GM12801 (cell line): ENCODE results near the gene TFE3.

Source experiments
- TF ChIP-seq, protein P1 (sequence below): IDR thresholded peaks from one replicate; pipeline ENCODE4 v1.5.1; 2011; ENCODE audit warnings: control low read depth; ENCODE audit not compliant: insufficient read length; ENCODE audit errors: extremely low read depth

The TFE3 gene

DNA sequence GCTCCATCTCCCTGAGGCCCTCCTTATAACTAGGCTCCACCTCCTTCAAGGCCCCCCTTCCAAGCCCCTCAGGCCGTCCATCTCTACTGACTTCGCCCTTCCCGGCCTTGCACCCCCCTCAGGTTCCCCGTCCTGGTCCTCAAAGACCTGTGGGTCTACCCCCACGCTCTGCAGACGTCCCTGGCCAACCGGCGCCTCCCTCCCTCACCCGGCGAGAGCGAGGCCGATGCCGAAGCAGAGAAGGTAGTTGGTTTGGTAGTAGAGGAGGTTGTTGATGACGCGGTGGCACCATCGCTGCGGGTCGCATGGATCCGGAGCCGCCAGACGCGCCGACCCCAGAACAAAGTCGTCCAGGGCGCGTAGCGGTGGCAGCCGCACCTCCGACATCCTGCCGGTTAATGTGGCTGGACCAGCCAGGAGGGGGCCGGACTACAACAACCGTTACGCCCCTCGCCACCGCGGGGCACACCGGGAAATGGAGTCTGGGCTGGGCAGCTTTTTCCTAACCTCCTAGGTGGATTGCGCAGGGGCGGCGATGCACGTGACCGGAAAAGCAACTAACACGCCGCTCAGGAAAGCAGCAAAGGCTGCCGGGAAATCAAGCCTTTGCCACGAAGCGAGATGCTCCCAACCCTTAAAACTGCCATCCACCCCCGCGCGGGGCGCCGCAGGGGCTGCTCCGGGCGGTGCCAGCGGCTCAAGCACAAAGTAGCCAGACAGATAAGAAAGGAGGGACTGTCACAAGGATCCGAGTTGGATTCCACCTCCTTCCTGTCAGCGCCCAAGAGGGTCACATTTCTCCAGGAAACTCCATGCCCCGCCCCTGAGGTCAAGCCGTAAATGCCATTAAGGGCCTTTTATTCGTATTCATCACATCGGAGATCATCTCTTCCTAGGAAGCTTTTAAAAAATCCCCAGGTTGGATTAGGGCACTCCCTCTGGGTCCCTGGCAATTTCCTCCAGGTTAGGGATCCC is 30.7 kb upstream of the TFE3 start, which contains the start of gene PRAF2:
Gene PRAF2, minus strand, starts transcription at position 402 of the 975 bp plus-strand sequence. Its CDS starts 15 bp downstream, at position 387.
- TF ChIP-seq, protein P1, sequence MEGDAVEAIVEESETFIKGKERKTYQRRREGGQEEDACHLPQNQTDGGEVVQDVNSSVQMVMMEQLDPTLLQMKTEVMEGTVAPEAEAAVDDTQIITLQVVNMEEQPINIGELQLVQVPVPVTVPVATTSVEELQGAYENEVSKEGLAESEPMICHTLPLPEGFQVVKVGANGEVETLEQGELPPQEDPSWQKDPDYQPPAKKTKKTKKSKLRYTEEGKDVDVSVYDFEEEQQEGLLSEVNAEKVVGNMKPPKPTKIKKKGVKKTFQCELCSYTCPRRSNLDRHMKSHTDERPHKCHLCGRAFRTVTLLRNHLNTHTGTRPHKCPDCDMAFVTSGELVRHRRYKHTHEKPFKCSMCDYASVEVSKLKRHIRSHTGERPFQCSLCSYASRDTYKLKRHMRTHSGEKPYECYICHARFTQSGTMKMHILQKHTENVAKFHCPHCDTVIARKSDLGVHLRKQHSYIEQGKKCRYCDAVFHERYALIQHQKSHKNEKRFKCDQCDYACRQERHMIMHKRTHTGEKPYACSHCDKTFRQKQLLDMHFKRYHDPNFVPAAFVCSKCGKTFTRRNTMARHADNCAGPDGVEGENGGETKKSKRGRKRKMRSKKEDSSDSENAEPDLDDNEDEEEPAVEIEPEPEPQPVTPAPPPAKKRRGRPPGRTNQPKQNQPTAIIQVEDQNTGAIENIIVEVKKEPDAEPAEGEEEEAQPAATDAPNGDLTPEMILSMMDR: no peak

DNA sequence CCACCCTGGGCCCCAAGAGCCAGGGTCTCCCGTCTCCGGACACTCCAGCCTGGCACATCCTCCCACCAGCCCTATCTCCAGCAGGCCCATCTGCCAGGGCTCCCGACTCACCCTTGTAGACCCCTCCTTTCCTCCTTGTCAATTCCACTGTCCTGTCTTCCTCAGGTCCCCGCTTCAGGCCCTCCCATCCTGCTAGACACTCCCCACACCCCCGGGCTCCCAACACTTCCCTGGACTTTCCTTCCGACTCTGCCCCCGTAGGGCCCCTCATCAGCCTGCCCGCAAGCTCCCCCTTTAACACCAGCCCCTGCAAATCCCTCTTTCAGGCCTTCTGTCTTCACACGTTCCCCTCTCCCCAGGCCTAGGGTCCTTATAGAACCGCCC is 29.5 kb upstream of the TFE3 start:
- TF ChIP-seq, protein P1: no peak

DNA sequence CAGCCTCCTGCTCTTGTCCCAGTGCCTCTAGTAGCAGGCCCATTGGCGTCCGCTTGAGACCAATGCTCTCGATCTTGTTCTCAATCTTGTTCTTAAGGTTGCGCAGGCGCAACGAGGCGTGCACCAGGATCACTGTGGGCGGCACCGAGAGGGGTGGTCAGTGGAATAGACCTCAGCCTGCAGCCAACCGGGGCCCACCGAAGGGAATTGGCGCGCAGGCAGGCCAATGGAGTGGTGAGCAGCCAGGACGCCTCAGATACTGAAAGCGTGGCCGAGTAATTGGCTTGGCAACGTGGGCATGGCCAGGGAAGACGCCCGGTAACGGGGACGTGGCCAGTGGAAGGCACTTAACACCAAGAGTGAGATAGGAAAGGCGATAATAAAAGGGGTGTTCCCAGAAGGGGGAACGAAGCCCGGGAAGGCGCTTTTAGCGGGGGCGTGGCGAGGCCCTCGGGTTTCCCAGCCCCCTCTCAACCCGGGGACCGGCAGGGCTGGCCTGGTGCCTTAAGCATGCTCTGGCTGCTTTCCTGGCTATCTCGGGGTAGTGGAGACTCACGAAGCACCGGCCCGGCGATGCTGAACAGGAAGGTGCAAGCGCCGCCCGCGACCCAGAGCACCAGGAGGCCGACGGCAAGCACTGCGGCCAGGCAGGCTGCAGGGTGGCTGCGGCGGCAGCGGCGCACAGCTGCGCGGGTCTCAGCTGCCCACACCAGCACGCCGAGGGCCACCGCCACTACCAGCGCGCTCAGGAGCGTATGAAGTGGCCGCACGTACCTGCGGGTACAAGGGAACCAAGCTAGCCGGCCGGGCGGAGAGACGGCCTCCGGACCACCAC is 28.9 kb upstream of the TFE3 start:
- TF ChIP-seq, protein P1: no peak

DNA sequence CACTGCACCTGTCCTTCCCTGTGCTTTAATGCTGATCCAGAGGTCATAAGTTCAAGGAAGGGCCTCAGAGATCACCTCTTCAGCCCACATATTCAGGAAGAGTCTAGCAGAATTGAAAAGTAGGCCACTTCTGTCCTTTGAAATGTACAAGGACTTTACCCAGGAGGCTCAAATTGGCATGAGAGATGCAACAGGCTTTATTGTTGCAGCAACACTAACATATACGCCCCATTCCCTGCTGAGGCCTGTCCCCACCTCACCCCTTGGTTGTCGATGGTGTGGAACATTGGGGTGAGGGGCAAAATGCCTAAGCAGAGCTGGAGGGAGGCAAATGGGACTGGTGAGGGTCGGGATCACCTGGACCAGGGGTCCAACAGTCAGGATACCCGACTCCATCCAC is 27.8 kb upstream of the TFE3 start:
- TF ChIP-seq, protein P1: no peak

DNA sequence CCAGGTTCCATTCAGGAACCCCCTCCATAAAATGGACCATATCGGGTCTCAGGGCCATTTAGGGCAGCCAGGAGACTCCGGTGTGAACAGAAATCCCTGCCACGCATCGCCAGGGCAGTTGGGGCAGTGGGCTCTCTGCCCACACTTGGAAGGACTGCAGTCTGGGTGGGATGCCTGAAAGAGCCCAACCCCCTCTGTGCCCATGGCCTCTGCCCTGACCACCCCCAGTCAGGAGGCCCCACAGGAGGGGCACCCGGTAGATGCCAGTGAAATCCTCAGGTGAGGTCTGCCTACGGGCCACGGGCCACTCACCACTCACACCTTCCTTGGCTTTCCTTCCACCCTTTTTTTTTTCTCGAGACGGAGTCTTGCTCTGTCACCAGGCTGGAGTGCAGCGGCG is 25.9 kb upstream of the TFE3 start:
- TF ChIP-seq, protein P1: no peak

DNA sequence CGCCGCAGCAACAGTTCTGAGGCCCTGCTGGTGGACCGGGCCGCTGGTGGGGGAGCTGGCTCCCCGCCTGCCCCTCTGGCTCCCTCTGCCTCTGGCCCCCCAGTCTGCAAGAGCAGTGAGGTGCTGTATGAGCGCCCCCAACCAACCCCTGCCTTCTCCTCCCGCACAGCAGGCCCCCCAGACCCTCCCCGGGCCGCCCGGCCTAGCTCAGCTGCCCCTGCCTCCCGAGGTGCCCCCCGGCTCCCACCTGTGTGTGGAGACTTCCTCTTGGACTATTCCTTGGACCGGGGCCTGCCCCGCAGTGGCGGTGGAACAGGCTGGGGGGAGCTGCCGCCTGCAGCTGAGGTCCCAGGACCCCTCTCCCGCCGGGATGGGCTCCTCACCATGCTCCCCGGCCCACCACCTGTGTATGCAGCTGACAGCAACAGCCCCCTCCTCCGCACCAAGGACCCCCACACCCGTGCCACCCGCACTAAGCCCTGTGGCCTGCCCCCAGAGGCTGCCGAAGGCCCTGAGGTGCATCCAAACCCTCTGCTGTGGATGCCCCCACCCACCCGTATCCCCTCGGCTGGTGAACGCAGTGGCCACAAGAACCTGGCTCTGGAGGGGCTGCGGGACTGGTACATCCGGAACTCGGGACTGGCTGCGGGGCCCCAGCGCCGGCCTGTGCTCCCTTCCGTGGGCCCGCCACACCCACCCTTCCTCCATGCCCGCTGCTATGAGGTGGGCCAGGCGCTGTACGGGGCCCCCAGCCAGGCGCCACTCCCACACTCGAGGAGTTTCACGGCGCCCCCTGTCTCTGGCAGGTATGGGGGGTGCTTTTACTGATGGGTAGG is 24.3 kb upstream of the TFE3 start:
- TF ChIP-seq, protein P1: no peak
